NCI-H345 treated with DMSO at 0.1 percent for 48 hours (cell line): ENCODE data around the gene SF3B3.
A peak's percentile ranks its signal among the peaks of the same experiment; 100 is the strongest.
"Not testable (repeated sequence)": the region's sequence is repeated elsewhere in the genome, so short reads cannot be mapped to it uniquely, and the experiment has no call there.

Experiments used
- DNase-seq: peaks from one replicate; lab custom pipeline; 2025; ENCODE audit not compliant: unreplicated experiment; lab: John Stamatoyannopoulos, UW

SF3B3 gene

DNA sequence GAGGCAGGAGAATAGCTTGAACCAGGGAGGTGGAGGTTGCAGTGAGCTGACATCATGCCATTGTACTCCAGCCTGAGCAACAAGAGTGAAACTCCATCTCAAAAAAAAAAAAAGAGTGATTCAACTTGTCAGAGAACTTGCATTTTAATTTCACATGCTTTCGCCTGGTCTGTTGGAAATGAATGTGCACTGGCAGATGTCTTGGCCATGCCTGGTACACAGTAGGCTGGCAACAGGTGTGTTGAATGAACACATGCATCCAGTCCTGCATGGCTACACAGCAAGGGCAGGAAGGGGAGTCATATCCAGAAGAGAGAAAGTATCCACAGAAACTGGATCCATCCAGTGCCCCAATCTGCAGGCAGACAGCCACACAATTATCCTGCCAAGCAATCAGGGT is 11.8 kb upstream of the SF3B3 start:
- DNase-seq: no peak

GRCh38 chr16:70512456-70512855 is 11.2 kb upstream of the SF3B3 start:
- no peak for DNase-seq

DNA sequence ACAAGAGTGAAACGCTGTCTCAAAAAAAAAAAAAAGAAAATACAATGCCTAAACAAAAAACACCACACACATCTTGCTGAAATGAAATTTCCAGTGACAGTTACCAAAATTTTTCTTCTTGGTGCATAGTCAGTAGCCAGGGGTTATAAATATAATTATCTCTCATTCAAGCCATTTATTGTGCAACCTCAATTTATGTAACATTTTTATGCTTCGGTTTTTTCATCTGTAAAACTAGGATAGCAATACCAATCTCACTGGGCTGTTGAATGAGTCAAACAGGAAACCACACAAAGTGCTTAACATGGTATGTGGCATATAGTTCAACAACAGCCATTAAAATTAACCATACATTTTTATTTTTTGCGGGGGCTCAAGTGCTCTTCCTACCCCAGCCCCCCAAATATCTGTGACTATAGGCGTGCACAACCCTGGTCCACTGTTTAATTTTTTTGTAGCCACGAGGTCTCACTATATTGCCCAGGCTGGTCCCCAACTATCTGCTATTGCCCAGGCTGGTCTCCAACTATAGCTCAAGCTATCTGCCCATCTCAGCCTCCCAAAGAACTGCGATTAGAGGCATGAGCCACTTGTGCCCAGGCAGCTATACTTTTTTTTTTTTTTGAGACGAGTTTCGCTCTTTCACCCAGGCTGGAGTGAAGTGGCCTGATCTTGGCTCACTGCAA is 2.9 kb upstream of the SF3B3 start:
- no peak for DNase-seq

GRCh38 chr16:70522216-70523075 is 1.2 kb upstream of the SF3B3 start:
- no peak for DNase-seq

GRCh38 chr16:70523076-70523742 is 407 bp upstream of the SF3B3 start, which contains the start of gene COG4:
Gene COG4 (minus strand): TSS chr16:70523554. CDS start chr16:70523543, 11 bp downstream.
- DNase-seq: peak; percentile 79

GRCh38 chr16:70524399-70524825 is 796 bp downstream of the SF3B3 start:
- not testable (repeated sequence) for DNase-seq

- no peak for DNase-seq
Observed at GRCh38 chr16:70526403-70526802, 2.8 kb downstream of the SF3B3 start.

GRCh38 chr16:70527315-70527996 is 3.8 kb downstream of the SF3B3 start:
- no peak for DNase-seq

DNA sequence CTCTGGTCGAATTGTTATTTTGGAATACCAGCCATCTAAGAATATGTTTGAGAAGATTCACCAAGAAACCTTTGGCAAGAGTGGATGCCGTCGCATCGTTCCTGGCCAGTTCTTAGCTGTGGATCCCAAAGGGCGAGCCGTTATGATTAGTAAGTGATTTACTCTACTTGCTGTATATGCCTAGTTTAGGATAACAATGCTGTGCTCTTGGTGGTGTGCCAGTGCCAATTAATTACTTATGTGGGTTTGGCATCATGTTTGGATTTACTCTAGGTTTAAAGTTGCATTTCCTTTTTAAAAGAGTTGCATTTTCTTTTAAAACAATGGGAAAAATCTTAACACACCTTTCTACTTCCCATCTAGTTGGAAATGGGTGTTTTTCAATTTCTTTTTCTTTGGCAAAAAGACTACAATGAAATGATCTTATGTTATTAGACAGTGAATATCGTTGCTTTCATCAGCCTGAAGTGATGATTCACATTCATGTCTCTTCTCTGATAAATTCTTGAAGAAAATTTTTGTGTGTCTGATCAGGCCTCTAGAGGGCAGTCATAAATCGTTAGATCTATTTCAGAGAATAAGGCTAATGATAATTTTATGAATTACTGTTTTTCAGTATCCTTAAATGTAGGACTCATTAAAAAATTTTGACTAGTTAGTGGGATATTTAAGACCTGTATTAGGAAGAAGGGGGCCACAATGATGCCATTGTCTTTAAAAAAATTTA is 5.6 kb downstream of the SF3B3 start:
- no peak for DNase-seq

- not testable (repeated sequence) for DNase-seq
Observed at GRCh38 chr16:70529954-70530353, 6.3 kb downstream of the SF3B3 start.

GRCh38 chr16:70534971-70535370 is 11.4 kb downstream of the SF3B3 start:
- DNase-seq: no peak

GRCh38 chr16:70540994-70541393 is 17.4 kb downstream of the SF3B3 start:
- DNase-seq: no peak

DNA sequence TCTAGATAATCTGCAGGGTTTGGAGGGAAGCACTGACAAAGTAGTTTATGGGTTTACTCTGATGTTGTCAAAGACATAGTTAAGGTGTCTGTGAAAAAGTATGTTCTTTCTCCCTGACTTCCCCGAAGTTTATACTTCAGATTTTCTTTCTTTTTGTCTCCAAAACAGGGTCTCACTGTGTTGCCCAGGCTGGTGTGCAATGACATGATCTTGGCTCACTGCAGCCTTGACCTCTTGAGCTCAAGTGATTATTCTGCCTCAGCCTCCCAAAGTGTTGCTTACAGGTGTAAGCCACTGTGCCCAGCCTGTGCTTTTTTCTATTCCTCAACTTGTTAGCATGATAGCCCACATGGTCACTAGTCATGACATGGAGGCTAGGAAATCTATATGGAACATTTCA is 20.9 kb downstream of the SF3B3 start:
- DNase-seq: no peak

DNA sequence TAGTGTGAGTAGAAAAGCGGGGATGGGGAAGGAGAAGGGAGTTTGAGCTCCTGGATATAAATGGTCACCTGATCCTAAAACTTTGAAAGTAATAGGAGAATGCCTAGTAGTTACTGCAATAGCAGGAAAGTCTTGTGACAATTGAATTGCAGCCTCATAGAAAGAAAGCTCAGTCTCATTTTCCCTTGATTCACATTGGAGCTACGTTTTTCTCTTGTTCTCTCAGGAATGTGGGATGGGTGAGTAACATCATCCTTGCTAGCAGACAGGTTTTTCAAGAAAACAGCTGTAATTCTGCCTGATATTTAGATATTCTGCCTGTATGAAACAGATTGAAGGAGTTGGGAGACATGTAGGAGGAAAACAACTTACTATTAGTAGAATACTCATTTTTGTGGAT is 25.3 kb downstream of the SF3B3 start:
- DNase-seq: no peak

DNA sequence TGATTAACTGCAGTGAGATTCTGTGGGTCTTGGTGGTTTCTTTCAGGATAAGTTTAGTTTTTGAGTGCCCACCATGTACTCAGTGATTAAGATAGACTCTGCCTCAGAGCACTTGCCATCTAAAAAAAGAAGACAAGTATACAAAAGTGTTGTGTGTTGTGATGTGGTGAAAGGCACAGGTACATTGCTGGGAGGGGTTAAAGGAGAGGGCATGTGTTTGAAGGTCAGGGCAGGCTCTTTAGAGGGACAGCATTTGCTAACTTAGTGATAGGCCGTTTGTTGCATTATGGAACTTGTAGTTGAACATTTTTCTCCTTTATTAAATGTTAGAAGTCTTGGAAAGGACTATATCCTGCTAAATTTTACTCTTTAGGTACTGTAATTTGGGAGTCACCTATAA is 26.5 kb downstream of the SF3B3 start:
- DNase-seq: no peak

DNA sequence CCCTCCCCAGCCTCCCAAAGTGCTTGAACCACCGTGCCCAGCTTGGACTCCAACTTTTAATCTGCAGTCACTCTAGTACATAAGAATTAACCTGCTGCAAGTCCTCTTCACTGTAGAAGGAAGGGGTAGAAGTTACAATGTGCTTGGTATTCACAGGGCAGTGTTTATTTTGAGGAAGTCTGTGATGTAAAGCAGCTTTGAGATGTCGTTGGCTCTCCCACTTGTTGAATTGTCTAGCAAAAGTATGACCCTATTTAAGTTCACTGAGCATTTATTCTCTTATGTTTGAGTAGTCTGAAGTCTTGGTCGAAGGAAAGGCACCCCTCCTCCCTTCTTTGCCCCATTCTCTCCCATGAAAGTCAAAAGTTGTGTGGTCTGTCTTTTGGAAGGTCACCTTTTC is 28.2 kb downstream of the SF3B3 start:
- no peak for DNase-seq

- no peak for DNase-seq
Observed at GRCh38 chr16:70552675-70553074, 29.1 kb downstream of the SF3B3 start.

DNA sequence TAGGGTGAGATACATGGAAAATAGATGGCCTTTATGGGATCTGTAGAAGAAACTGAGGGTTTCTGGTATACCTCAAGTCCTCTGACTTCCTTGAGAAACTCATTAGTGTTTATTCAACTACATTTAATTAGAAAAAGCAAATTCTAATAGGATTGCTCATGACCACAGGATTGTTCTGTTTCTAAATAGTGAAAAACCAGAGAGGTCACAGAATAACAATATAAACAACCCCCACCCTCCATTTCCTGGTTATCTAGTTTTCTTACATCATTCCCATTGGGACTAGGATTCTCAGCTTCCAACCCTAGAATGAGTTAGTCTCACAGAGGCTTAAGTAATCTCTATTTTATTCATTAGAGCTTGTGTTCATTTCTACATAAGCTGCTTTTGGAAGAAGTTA is 30.0 kb downstream of the SF3B3 start:
- DNase-seq: no peak

GRCh38 chr16:70556063-70556462 is 32.4 kb downstream of the SF3B3 start:
- no peak for DNase-seq

GRCh38 chr16:70561623-70562022 is 38.0 kb downstream of the SF3B3 start:
- DNase-seq: no peak

DNA sequence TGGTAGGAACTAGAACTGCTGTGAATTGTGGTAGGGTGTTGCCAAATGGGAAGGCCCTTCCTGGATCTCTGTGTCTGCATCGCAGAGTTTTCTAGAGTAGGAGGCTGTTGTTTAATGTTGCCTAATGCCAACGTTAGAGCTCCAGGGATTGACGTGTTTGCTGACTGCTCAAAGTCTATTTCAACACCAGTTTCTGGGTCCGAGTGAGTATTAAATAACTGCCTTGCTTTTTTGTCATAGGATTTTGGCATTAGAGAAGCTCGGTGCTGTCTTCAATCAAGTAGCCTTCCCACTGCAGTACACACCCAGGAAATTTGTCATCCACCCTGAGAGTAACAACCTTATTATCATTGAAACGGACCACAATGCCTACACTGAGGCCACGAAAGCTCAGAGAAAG is 40.0 kb downstream of the SF3B3 start:
- no peak for DNase-seq
